Chondrocyte (in vitro differentiated cells): ENCODE measurements around the gene CNOT6. TPM values are rescaled to one million over a fixed set of nuclear protein-coding genes. Genes with fewer than 3 reads are reported as not detected.

Source experiments
- DNase-seq: peaks from one replicate; pipeline ENCODE4 v3.0.0; 2021; ENCODE audit warnings: mixed read lengths, low spot score
- H3K27ac Mint-ChIP-seq: one replicate; pipeline ENCODE4 v1.8.0; 2021; ENCODE audit warnings: mild to moderate bottlenecking, moderate library complexity, mixed read lengths; ENCODE audit not compliant: unreplicated experiment
- H3K27me3 Mint-ChIP-seq: 2 replicates; pipeline ENCODE4 v1.8.0; 2021; ENCODE audit warnings: low read depth, mixed read lengths
- H3K36me3 Mint-ChIP-seq: 2 replicates; pipeline ENCODE4 v1.8.0; 2021; ENCODE audit warnings: low read depth, mixed read lengths
- H3K4me1 Mint-ChIP-seq: 2 replicates; pipeline ENCODE4 v1.8.0; 2021; ENCODE audit warnings: low read depth, mild to moderate bottlenecking, mixed read lengths
- H3K4me3 Mint-ChIP-seq: one replicate; pipeline ENCODE4 v1.8.0; 2021; ENCODE audit warnings: mild to moderate bottlenecking, moderate library complexity, mixed read lengths; ENCODE audit not compliant: unreplicated experiment
- H3K9me3 Mint-ChIP-seq: 2 replicates; pipeline ENCODE4 v1.8.0; 2021; ENCODE audit warnings: low read depth, mixed read lengths
- total RNA-seq: library from RNA; stranded (reverse); gene quantifications from 3 replicates; pipeline ENCODE4 v1.2.1, GENCODE V29; 2021
- TF ChIP-seq, protein P1 (sequence below): fragments of 200-600 bp; sonication (generic); IDR thresholded peaks from 2 replicates; pipeline ENCODE4 v1.5.0; 2021; ENCODE audit warnings: antibody characterized with exemption, mild to moderate bottlenecking, moderate library complexity

CNOT6 gene
- total RNA-seq, 1 donor from 2014 or later = 24.7 TPM

GRCh38 chr5:180603076-180603594 lies 109.0 kb downstream of the CNOT6 start:
- H3K9me3 Mint-ChIP-seq = no peaks in the 10 kb centered on the region
- no peaks in the 10 kb centered on the region for H3K27me3 Mint-ChIP-seq
- DNase-seq = peak; percentile 91
- H3K27ac Mint-ChIP-seq = no peak overlapping the region
- TF ChIP-seq, protein P1, sequence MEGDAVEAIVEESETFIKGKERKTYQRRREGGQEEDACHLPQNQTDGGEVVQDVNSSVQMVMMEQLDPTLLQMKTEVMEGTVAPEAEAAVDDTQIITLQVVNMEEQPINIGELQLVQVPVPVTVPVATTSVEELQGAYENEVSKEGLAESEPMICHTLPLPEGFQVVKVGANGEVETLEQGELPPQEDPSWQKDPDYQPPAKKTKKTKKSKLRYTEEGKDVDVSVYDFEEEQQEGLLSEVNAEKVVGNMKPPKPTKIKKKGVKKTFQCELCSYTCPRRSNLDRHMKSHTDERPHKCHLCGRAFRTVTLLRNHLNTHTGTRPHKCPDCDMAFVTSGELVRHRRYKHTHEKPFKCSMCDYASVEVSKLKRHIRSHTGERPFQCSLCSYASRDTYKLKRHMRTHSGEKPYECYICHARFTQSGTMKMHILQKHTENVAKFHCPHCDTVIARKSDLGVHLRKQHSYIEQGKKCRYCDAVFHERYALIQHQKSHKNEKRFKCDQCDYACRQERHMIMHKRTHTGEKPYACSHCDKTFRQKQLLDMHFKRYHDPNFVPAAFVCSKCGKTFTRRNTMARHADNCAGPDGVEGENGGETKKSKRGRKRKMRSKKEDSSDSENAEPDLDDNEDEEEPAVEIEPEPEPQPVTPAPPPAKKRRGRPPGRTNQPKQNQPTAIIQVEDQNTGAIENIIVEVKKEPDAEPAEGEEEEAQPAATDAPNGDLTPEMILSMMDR = no peak
- H3K4me3 Mint-ChIP-seq = no peak overlapping the region
- H3K36me3 Mint-ChIP-seq = no peaks in the 10 kb centered on the region
- no peaks in the 10 kb centered on the region for H3K4me1 Mint-ChIP-seq

GRCh38 chr5:180604271-180604670 lies 110.1 kb downstream of the CNOT6 start:
- no peaks in the 10 kb centered on the region for H3K36me3 Mint-ChIP-seq
- TF ChIP-seq, protein P1 = no peak
- no peak overlapping the region for H3K27ac Mint-ChIP-seq
- DNase-seq = peak; percentile 63
- H3K4me1 Mint-ChIP-seq = no peaks in the 10 kb centered on the region
- H3K9me3 Mint-ChIP-seq = no peaks in the 10 kb centered on the region
- no peak overlapping the region for H3K4me3 Mint-ChIP-seq
- no peaks in the 10 kb centered on the region for H3K27me3 Mint-ChIP-seq

GRCh38 chr5:180605554-180606214 lies 111.5 kb downstream of the CNOT6 start:
- no peaks in the 10 kb centered on the region for H3K4me1 Mint-ChIP-seq
- peak; percentile 67 for DNase-seq
- H3K4me3 Mint-ChIP-seq = no peak overlapping the region
- H3K36me3 Mint-ChIP-seq = no peaks in the 10 kb centered on the region
- H3K27ac Mint-ChIP-seq = no peak overlapping the region
- TF ChIP-seq, protein P1 = peak; percentile 84
- H3K27me3 Mint-ChIP-seq = no peaks in the 10 kb centered on the region
- no peaks in the 10 kb centered on the region for H3K9me3 Mint-ChIP-seq

DNA sequence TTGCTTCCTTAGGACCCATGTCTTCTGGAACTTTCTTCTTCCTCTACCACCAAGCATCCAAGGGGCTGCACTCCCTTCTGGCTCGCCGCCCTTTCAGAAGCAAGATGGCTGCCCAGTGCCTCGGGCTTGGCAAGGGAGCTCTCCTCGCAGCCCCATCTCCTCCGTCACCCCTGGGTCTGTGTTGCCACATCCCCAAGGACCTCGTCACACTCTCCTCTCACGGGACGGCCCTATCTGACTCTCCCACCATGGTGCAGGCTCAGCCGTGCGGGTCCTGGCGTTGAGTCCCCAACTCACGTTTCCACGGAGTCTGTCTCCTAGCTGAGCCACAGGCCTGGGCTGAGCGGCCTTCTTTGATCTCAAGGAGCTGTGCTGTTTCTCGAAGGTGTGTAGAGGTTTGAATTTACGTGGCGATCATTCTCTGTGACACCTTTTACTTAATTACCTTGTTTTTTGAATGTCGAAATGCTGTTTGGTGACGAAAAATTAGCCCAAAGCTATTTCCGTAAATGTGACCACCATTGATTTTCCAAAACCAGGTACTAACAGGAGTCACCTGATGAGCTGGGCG lies 112.1 kb downstream of the CNOT6 start:
- no peak overlapping the region for H3K27ac Mint-ChIP-seq
- TF ChIP-seq, protein P1 = peak; percentile 43
- peak; percentile 89 for DNase-seq
- no peaks in the 10 kb centered on the region for H3K9me3 Mint-ChIP-seq
- H3K27me3 Mint-ChIP-seq = no peaks in the 10 kb centered on the region
- no peaks in the 10 kb centered on the region for H3K36me3 Mint-ChIP-seq
- H3K4me1 Mint-ChIP-seq = no peaks in the 10 kb centered on the region
- H3K4me3 Mint-ChIP-seq = no peak overlapping the region

GRCh38 chr5:180607861-180608571 lies 113.8 kb downstream of the CNOT6 start:
- Mint-ChIP-seq H3K4me1 (no peaks in the 10 kb centered on the region), H3K4me3 (no peak overlapping the region), H3K9me3 (no peaks in the 10 kb centered on the region), H3K27ac (no peak overlapping the region), H3K27me3 (no peaks in the 10 kb centered on the region), H3K36me3 (no peaks in the 10 kb centered on the region)
- TF ChIP-seq, protein P1 = no peak
- peak; percentile 69 for DNase-seq
